Activated T-helper 1 cell treated with anti-CD3 and anti-CD28 coated beads, Interleukin-12 subunit alpha, Interleukin-12 subunit beta, Interleukin-2, Interleukin-4 antibody, amounts not matched to agents 30 ng/mL and 10 ng/mL and 1 ng/mL, durations not matched to agents 14 hours and 24 hours and 36 hours (primary cell): ENCODE data around the gene PHC2. TPM values are rescaled to one million over a fixed set of nuclear protein-coding genes. Genes with fewer than 3 reads are reported as not detected.

ENCODE experiments used
- DNase-seq: peaks from one replicate; pipeline ENCODE4 v3.0.0; 2021; ENCODE audit warnings: low spot score
- H3K27ac Mint-ChIP-seq: one replicate; pipeline ENCODE4 v1.8.0; 2021; ENCODE audit warnings: mild to moderate bottlenecking, mixed read lengths
- H3K27me3 Mint-ChIP-seq: one replicate; pipeline ENCODE4 v1.8.0; 2022; ENCODE audit warnings: mild to moderate bottlenecking, moderate library complexity, mixed read lengths; ENCODE audit not compliant: insufficient read depth
- H3K36me3 Mint-ChIP-seq: one replicate; pipeline ENCODE4 v1.8.0; 2021; ENCODE audit warnings: low read depth, mixed read lengths
- H3K4me1 Mint-ChIP-seq: one replicate; pipeline ENCODE4 v1.8.0; 2021; ENCODE audit warnings: low read depth, mixed read lengths
- H3K4me3 Mint-ChIP-seq: one replicate; pipeline ENCODE4 v1.8.0; 2021; ENCODE audit warnings: mild to moderate bottlenecking, moderate library complexity, mixed read lengths
- H3K9me3 Mint-ChIP-seq: one replicate; pipeline ENCODE4 v1.8.0; 2021; ENCODE audit warnings: mixed read lengths
- intact Hi-C: fragments of 100-400 bp; cut with micrococcal nuclease; formaldehyde crosslinking; loops from one replicate; pipeline ENCODE4 v1.15.1; 2024
- total RNA-seq: library from RNA; stranded (reverse); gene quantifications from 2 replicates; pipeline ENCODE4 v1.2.3, GENCODE V29; 2022

PHC2 gene
- total RNA-seq, 1 donor from 2014 or later: 36.7 TPM

GRCh38 chr1:33400153-33400911 is 30.6 kb downstream of the PHC2 start:
- intact Hi-C loops: no loop called here
- H3K27ac Mint-ChIP-seq: no peak overlapping the region
- H3K36me3 Mint-ChIP-seq: no peaks in the 10 kb centered on the region
- H3K4me1 Mint-ChIP-seq: peaks cover 7% of the 10 kb centered on the region
- peaks cover 20% of the 10 kb centered on the region for H3K27me3 Mint-ChIP-seq
- no peak for DNase-seq
- no peaks in the 10 kb centered on the region for H3K9me3 Mint-ChIP-seq
- no peak overlapping the region for H3K4me3 Mint-ChIP-seq

- peaks cover 7% of the 10 kb centered on the region for H3K4me1 Mint-ChIP-seq
Observed at GRCh38 chr1:33399375-33399774, 31.5 kb downstream of the PHC2 start.

GRCh38 chr1:33397994-33398393 is 32.9 kb downstream of the PHC2 start:
- intact Hi-C loops: no loop called here
- no peaks in the 10 kb centered on the region for H3K9me3 Mint-ChIP-seq
- peaks cover 7% of the 10 kb centered on the region for H3K4me1 Mint-ChIP-seq
- H3K27ac Mint-ChIP-seq: no peak overlapping the region
- H3K27me3 Mint-ChIP-seq: peaks cover 15% of the 10 kb centered on the region
- no peak overlapping the region for H3K4me3 Mint-ChIP-seq
- DNase-seq: no peak
- H3K36me3 Mint-ChIP-seq: no peaks in the 10 kb centered on the region

More at GRCh38 chr1:33399375-33399774, 31.5 kb downstream of the PHC2 start:
- no peak overlapping the region for H3K27ac Mint-ChIP-seq
- no peaks in the 10 kb centered on the region for H3K36me3 Mint-ChIP-seq
- no peak for DNase-seq
- H3K9me3 Mint-ChIP-seq: no peaks in the 10 kb centered on the region
- H3K4me3 Mint-ChIP-seq: no peak overlapping the region
- intact Hi-C loops: no loop called here
- peaks cover 16% of the 10 kb centered on the region for H3K27me3 Mint-ChIP-seq

- intact Hi-C loops: no loop called here
- no peak for DNase-seq
- Mint-ChIP-seq H3K4me3 (no peak overlapping the region), H3K36me3 (no peaks in the 10 kb centered on the region), H3K27me3 (peaks cover 15% of the 10 kb centered on the region), H3K27ac (no peak overlapping the region), H3K4me1 (peaks cover 7% of the 10 kb centered on the region), H3K9me3 (no peaks in the 10 kb centered on the region)
Observed at GRCh38 chr1:33397125-33397506, 33.8 kb downstream of the PHC2 start.

- DNase-seq: no peak
- Mint-ChIP-seq H3K36me3 (no peaks in the 10 kb centered on the region), H3K9me3 (no peaks in the 10 kb centered on the region), H3K27me3 (peaks cover 12% of the 10 kb centered on the region), H3K27ac (no peak overlapping the region), H3K4me3 (no peak overlapping the region), H3K4me1 (peaks cover 7% of the 10 kb centered on the region)
- intact Hi-C loops: no loop called here
Observed at GRCh38 chr1:33396188-33397124, 34.4 kb downstream of the PHC2 start.

GRCh38 chr1:33394770-33395169 is 36.1 kb downstream of the PHC2 start:
- intact Hi-C loops: no loop called here
- Mint-ChIP-seq H3K36me3 (no peaks in the 10 kb centered on the region), H3K4me1 (peaks cover 7% of the 10 kb centered on the region), H3K4me3 (no peak overlapping the region), H3K27ac (no peak overlapping the region), H3K9me3 (no peaks in the 10 kb centered on the region), H3K27me3 (peaks cover 8% of the 10 kb centered on the region)
- no peak for DNase-seq

GRCh38 chr1:33393991-33394390 is 36.9 kb downstream of the PHC2 start:
- Mint-ChIP-seq H3K9me3 (no peaks in the 10 kb centered on the region), H3K4me3 (no peak overlapping the region), H3K27ac (no peak overlapping the region), H3K4me1 (peaks cover 7% of the 10 kb centered on the region), H3K36me3 (no peaks in the 10 kb centered on the region), H3K27me3 (peaks cover 5% of the 10 kb centered on the region)
- intact Hi-C loops: no loop called here
- no peak for DNase-seq

GRCh38 chr1:33393524-33393923 is 37.4 kb downstream of the PHC2 start:
- H3K27me3 Mint-ChIP-seq: peaks cover 5% of the 10 kb centered on the region
- peaks cover 7% of the 10 kb centered on the region for H3K4me1 Mint-ChIP-seq
- H3K27ac Mint-ChIP-seq: no peak overlapping the region
- DNase-seq: no peak
- intact Hi-C loops: no loop called here
- H3K36me3 Mint-ChIP-seq: no peaks in the 10 kb centered on the region
- no peaks in the 10 kb centered on the region for H3K9me3 Mint-ChIP-seq
- no peak overlapping the region for H3K4me3 Mint-ChIP-seq

- no peaks in the 10 kb centered on the region for H3K9me3 Mint-ChIP-seq
- DNase-seq: no peak
- no peak overlapping the region for H3K4me3 Mint-ChIP-seq
- no peaks in the 10 kb centered on the region for H3K36me3 Mint-ChIP-seq
- H3K27ac Mint-ChIP-seq: no peak overlapping the region
- H3K27me3 Mint-ChIP-seq: peaks cover 2% of the 10 kb centered on the region
- H3K4me1 Mint-ChIP-seq: peaks cover 7% of the 10 kb centered on the region
- intact Hi-C loops: no loop called here
Observed at GRCh38 chr1:33392639-33393038, 38.3 kb downstream of the PHC2 start.

GRCh38 chr1:33392206-33392605 is 38.7 kb downstream of the PHC2 start:
- H3K4me1 Mint-ChIP-seq: peaks cover 7% of the 10 kb centered on the region
- intact Hi-C loops: no loop called here
- H3K4me3 Mint-ChIP-seq: no peak overlapping the region
- H3K36me3 Mint-ChIP-seq: no peaks in the 10 kb centered on the region
- DNase-seq: no peak
- H3K9me3 Mint-ChIP-seq: no peaks in the 10 kb centered on the region
- H3K27me3 Mint-ChIP-seq: peaks cover 2% of the 10 kb centered on the region
- no peak overlapping the region for H3K27ac Mint-ChIP-seq

GRCh38 chr1:33391343-33392078 is 39.4 kb downstream of the PHC2 start:
- Mint-ChIP-seq H3K4me1 (peaks cover 2% of the 10 kb centered on the region), H3K4me3 (no peak overlapping the region), H3K9me3 (no peaks in the 10 kb centered on the region), H3K27me3 (peaks cover 2% of the 10 kb centered on the region), H3K36me3 (no peaks in the 10 kb centered on the region), H3K27ac (no peak overlapping the region)
- intact Hi-C loops: no loop called here
- no peak for DNase-seq

- intact Hi-C loops: no loop called here
Observed at GRCh38 chr1:33390542-33390941, 40.4 kb downstream of the PHC2 start.

More at GRCh38 chr1:33390542-33390941, 40.4 kb downstream of the PHC2 start:
- Mint-ChIP-seq H3K9me3 (no peaks in the 10 kb centered on the region), H3K4me3 (no peak overlapping the region), H3K27ac (no peak overlapping the region), H3K4me1 (no peaks in the 10 kb centered on the region), H3K36me3 (no peaks in the 10 kb centered on the region), H3K27me3 (peaks cover 2% of the 10 kb centered on the region)
- DNase-seq: no peak
